Hematopoietic multipotent progenitor cell treated with erythropoietin and hydrocortisone succinate and interleukin-3 and kit ligand, for 4 days (in vitro differentiated cells): Measurements from ENCODE around the gene CGGBP1.
"Not testable (repeated sequence)": the region's sequence is repeated elsewhere in the genome, so short reads cannot be mapped to it uniquely, and the experiment has no call there.

Source experiments
- DNase-seq: peaks from one replicate; pipeline ENCODE4 v3.0.0-alpha.2; 2015

Gene CGGBP1

DNA sequence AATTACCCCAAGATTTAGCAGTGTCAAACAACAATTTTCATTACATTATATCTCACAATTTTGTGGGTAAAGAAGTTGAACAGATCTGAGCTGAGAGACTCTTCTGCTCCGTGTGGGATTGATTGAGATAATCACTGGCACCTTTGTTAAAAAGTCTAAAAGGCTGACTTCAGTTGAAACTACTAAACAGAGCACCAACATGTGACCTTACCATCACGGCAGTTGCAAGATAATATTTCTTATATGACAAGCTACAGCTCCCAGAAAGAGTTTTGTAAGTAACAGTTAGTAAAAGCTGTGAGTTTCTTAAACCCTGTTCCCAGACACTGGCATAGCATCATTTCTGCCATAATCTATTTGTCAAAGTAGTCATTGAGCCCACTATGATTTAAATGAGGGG lies 25.0 kb downstream of the CGGBP1 start:
- DNase-seq, result peak; percentile 73

DNA sequence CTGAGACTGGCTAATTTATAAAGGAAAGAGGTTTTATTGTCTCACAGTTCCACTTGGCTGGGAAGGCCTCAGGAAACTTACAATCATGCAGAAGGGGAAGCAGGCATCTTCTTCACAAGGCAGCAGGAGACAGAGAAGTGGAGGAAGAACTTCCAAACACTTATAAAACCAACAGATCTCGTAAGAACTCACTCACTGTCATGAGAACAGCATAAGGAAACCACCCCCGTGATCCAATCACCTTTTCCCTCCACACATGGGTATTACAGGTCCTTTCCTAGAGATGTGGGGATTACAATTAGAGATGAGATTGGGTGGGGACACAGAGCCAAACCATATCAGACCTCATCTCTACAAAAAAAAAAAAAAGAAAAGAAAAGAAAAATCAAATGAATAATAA lies 25.7 kb downstream of the CGGBP1 start:
- no peak for DNase-seq

DNA sequence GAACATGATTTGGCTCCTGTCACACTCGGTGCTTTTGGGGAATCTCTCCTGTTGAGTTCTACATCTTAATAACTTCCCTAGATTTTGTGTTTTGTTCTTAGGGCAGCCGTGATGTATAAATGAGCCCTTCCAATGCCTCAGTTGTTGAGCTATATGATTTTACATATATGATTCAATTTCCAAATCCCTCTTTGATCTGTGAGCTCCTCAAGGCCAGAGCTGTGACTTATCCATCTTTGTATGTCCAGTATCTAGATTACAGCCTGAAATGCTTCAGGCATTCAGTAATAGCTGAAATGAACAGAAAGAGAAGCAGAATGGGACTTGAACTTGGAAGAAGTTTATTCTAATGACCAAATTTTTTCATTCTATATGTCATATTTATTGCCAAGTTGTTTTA lies 26.6 kb downstream of the CGGBP1 start:
- DNase-seq, result no peak

DNA sequence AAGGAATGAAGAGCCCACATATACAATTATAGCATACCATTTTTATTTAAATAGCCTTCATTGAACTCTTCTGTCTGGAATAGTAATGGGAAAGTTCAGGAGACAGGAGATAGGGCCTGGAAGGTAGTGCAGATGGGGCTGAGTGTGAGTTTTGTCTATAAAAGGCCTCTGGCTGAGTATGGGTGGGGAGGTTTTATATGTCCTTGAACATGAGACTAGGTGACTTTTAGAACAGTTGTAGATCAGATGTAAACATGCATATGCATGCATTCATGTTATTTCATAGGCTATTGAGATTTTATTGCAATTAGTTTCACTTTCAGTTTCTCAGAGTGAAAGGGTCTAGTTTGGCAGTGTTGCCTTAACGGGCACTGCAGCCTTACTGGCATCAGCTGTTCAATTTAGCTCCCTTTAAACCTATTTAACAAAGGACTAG lies 27.1 kb downstream of the CGGBP1 start:
- DNase-seq, result peak; percentile 71

DNA sequence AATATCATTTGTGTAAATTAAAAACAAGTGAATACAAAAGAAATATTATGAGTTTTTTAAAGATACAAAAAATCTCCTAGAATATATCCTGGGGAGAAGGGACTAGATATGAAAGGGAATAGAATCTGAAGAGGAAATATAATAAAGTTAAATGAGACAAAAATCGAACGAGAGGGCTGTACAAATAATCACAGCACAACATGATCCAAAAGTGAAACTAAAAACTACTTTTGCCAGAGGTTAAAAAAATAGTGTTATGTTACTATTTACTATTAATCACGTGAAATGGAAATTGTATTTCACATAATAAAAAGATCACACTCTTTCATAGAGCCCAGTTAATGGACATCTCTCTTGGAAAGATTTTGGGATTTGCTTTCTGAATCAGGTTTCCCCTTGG lies 28.6 kb downstream of the CGGBP1 start:
- DNase-seq, result no peak

DNA sequence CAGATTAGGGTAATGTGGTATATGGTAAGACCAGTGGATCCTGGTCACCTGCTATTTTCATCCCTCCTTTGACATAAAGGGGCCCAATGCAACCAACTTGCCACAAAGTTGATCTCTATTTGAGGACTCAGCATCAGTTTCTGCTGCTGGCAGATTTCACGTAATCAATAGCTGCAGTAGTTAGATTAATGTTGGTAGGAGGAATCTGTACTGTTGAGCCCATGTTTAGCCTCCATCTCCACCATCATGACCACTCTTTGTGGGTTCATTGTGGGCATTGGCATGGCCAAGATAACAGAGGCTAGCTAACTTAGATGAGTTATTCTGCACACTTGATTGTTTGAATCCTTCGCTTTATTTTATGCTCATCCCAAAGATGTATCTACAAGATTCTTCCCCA lies 29.9 kb downstream of the CGGBP1 start:
- DNase-seq, result peak; percentile 78

DNA sequence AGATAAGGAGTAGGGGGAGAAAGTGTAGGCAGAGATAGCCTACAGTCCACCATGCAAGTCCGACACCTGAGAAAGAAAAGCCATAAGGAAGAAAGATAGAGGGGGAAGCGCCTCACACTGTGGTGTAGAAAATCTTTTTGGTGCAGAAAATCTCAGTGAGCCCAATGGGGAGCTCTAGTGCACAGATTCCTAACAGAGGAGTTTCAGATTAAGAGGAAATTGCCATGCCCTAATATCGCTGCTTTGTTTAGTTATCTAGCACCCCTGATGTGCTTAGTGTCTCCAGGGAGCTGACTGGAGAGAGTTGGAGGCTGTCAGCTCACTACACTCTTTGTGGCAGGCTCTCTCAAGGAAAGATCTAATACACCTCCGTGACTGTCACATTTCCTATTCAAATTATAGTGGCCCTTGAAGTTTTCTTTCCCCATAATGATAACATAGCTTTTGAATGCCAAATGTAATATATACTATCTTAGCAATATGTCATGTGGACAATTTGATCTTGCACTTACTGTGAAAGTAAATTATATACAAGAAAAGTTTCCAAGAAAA lies 33.7 kb downstream of the CGGBP1 start:
- no peak for DNase-seq

DNA sequence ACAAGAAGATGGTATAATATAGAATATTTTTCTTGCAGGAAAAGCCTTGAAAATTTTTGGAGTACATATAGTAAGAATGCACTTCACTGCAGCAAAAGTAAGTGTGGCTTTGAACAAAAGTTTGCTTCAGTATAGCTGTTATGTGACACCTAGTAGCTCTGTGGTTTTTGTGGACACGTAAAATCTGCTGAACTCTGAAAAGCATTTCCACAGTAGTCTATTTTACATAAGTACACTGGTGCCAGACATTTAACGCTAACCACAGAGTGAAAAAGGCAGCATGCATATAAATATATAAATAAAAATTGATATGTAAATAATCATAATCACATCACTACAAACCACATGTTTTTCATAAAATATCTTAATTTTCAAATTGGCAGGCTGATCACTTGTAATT lies 39.8 kb downstream of the CGGBP1 start:
- peak; percentile 61 for DNase-seq

DNA sequence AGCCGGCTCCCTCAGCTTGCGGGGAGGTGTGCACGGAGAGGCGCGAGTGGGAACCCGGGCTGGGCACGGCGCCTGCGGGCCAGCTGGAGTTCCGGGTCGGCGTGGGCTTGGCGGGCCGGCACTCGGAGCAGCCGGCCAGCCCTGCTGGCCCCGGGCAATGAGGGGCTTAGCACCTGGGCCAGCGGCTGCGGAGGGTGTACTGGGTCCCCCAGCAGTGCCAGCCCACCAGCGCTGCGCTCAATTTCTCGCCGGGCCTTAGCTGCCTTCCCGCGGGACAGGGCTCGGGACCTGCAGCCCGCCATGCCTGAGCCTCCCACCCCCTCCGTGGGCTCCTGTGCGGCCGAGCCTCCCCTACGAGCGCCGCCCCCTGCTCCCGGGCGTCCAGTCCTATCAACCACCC lies 43.1 kb downstream of the CGGBP1 start:
- DNase-seq, result not testable (repeated sequence)

DNA sequence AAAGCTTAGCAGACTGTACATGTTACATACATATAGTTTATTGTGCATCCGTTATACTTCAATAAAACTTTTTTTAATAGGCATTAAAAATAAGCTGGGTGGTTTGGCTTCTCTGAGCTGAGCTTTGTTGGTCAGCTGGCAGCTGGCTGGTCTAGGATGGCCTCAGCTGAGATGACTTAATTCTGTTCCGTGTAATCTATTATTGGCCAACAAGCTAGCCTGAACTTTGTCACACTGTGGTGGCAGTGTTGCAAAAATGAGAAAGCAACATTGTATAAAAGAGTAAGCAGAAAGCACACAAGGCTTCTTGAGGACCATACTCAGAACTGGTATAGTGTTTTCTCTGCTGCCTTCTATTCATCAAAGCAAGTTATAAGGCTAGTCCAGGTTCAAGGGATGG lies 45.2 kb downstream of the CGGBP1 start:
- no peak for DNase-seq

DNA sequence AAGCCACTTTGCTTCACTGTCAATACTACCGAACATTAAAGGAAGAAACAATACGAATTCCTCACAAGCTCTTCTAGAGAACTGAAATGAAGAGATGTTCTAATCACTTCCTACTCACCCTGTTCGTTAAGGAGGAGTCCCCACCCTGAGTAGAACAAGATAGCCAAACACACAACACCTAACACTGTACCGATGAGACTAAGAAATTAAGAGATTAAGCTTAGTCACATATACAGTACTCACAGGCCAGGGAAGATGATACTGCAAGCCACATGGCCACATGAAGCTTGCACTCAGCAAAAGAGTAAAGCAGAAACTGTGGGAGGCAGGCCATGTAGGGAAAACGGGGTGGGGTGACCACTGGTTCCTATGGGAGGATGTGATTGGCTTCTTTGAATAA lies 48.0 kb downstream of the CGGBP1 start:
- DNase-seq, result no peak

DNA sequence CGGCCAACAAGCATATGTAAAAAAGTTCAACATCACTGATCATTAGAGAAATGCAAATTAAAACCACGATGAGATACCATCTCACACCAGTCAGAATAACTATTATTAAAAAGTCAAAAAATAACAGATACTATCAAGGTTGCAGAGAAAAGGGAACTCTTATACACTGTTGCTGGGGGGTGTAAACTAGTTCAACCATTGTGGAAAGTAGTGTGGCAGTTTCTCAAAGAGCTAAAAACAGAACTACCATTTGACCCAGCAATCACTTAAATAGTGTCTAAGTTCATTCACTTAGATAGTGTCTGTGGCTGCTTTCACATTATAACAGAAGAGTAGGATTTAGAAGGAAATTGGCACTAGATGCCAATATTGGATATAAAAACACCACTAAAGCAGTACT lies 49.7 kb downstream of the CGGBP1 start:
- DNase-seq, result no peak

DNA sequence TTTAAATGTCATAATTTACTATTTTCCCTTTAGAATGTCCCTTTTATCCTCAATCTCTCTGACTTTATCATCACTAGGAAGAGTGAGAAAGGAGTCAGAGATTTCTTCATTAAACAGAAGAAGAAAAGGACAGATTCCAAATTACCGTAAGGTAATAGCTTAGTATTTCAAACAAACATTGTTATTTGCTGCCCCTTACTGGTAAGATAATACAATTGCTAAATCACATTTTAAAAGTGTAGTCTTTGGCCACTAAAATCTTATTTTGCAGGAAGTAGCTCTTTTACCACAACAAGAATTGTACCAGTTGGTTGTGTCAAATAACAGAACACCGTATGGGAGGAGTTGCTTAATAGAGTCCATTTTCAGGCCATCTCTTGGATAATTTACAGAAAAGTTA lies 53.7 kb downstream of the CGGBP1 start:
- peak; percentile 86 for DNase-seq

DNA sequence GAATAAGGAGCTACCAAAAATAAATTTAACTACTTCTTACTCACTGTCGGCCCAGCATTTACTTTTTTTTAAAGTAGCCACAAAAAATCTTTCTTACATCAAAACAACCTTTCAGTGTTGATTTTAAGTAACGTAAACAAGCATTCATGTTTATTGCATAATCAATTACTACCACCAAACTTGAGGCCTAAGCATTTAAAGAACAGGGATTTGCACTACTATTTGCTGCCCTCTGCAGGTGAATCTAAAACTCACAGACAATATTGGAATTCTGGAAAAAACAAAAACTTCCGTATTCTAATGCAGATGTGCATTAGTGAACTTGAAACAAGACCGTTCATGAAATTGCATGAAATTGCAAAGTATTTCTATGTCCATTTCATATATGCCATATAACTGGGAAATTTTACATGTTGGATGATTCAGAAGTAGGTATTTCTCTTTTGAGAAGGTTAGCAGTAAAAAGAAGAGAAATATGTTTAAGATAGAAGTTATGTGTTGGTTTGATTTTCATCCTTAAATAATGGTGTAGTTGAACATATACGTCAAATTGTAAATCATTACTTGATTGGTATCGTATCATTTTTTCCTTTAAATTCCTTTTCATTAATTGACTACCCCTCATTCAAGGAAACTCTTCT lies 55.6 kb downstream of the CGGBP1 start:
- DNase-seq, result peak; percentile 84

DNA sequence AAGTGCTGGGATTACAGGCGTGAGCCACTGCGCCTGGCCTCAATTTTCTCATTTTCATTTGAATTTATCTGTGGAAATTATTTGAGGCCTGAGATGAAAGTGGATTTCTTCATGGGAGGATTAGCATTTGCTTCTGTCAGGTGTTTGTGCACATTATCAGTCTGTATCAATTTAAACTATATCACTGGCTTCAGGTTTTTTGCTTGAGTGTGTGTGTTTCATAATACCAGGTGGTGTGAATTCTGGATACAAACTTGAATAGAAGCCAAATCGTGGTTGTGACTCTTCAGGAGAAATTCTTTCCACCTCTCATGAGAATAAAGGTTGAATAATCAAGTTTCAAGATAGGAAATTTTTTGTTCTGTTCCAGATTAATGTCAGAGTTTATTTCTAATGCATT lies 56.4 kb downstream of the CGGBP1 start:
- DNase-seq, result no peak
